ENCODE measurements around the gene KRTAP27-1. TPM values are rescaled to one million over a fixed set of nuclear protein-coding genes. Genes with fewer than 3 reads are reported as not detected.

The KRTAP27-1 gene
- total RNA-seq, 2 donors from 2014 or later = not detected

DNA sequence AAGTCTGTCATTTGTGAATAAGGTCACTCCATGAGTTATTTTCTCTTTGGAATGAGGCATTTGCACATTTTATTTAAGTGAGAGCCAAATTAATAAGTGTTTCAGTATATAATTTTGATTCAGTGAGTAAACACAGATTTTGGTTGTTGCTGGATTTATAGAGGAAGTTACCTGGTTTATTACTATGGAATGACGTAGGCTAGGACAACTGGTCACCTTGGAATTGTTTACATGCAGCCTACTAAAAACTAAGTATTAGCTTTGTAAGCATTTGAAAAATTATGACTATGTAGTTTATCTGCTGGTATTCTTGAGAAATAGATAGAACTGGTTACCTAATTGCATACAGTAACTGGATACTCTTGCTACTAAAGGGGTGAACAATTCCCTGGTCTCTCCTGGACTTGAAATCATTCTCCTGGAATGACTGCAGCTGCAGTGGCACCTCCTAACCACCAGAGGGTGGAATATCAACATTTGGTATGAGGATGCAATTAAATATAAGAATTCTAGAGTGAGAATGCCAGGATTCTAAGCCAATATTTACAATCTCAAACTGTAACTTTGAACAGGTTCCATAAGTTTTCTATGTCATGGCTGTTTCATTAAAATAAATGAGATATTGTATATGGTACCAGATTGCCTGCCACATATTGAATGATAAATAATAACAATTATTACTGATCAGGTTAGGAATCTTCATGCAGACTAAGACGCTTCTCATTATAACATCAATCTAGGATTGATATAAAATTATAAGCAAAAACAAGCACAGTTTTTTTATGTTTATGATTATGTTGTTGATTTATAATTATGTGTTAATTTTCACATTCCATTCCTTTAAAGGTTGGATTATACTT is 3.5 kb upstream of the KRTAP27-1 start:
- peak; percentile 15 for DNase-seq (ENCODE audit: low spot score)
- H3K4me1 ChIP-seq (replicated peaks) = no peaks in the 10 kb centered on the region
- TF ChIP-seq POLR2AphosphoS5 (IDR thresholded peaks at IDR 0.05) = no peak
- no peak for TF ChIP-seq POLR2A (IDR thresholded peaks at IDR 0.05)
- TF ChIP-seq, protein P1, sequence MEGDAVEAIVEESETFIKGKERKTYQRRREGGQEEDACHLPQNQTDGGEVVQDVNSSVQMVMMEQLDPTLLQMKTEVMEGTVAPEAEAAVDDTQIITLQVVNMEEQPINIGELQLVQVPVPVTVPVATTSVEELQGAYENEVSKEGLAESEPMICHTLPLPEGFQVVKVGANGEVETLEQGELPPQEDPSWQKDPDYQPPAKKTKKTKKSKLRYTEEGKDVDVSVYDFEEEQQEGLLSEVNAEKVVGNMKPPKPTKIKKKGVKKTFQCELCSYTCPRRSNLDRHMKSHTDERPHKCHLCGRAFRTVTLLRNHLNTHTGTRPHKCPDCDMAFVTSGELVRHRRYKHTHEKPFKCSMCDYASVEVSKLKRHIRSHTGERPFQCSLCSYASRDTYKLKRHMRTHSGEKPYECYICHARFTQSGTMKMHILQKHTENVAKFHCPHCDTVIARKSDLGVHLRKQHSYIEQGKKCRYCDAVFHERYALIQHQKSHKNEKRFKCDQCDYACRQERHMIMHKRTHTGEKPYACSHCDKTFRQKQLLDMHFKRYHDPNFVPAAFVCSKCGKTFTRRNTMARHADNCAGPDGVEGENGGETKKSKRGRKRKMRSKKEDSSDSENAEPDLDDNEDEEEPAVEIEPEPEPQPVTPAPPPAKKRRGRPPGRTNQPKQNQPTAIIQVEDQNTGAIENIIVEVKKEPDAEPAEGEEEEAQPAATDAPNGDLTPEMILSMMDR (IDR thresholded peaks at IDR 0.05) = peak; percentile 62 to 77 (median 70)
- 80% methylated on average over 2 of the region's 2 CpGs for WGBS
- intact Hi-C loops (cut with DNase I) = loop anchor here (5.0 kb wide), 1 partner anchor 746 kb away; no protein-coding TSS in a partner anchor
- H3K36me3 ChIP-seq = no peaks in the 10 kb centered on the region
- no peaks in the 10 kb centered on the region for H3K9me3 ChIP-seq
- no peaks in the 10 kb centered on the region for H3K27me3 ChIP-seq (replicated peaks; ENCODE audit: insufficient read depth)
- no peak overlapping the region for H3K27ac ChIP-seq
- H3K4me3 ChIP-seq = no peak overlapping the region

GRCh38 chr21:30338717-30339116 is 1.2 kb upstream of the KRTAP27-1 start:
- intact Hi-C loops (cut with DNase I) = no loop called here
- no peak overlapping the region for H3K4me3 ChIP-seq
- no peaks in the 10 kb centered on the region for H3K9me3 ChIP-seq
- 42% methylated on average over 4 of the region's 4 CpGs for WGBS
- TF ChIP-seq POLR2A (IDR thresholded peaks at IDR 0.05) (no peak), POLR2AphosphoS5 (IDR thresholded peaks at IDR 0.05) (peak; percentile 9)
- DNase-seq (ENCODE audit: low spot score) = no peak
- no peak overlapping the region for H3K27ac ChIP-seq
- H3K27me3 ChIP-seq (replicated peaks; ENCODE audit: insufficient read depth) = no peaks in the 10 kb centered on the region
- H3K36me3 ChIP-seq = no peaks in the 10 kb centered on the region
- no peaks in the 10 kb centered on the region for H3K4me1 ChIP-seq (replicated peaks)

GRCh38 chr21:30337772-30338171 is 278 bp upstream of the KRTAP27-1 start:
- H3K4me1 ChIP-seq (replicated peaks) = no peaks in the 10 kb centered on the region
- no peak overlapping the region for H3K27ac ChIP-seq
- no peak overlapping the region for H3K4me3 ChIP-seq
- no peaks in the 10 kb centered on the region for H3K36me3 ChIP-seq
- DNase-seq (ENCODE audit: low spot score) = no peak
- H3K9me3 ChIP-seq = no peaks in the 10 kb centered on the region
- intact Hi-C loops (cut with DNase I) = no loop called here
- no peaks in the 10 kb centered on the region for H3K27me3 ChIP-seq (replicated peaks; ENCODE audit: insufficient read depth)
- TF ChIP-seq POLR2A (IDR thresholded peaks at IDR 0.05) (no peak), POLR2AphosphoS5 (IDR thresholded peaks at IDR 0.05) (no peak)
- TF ChIP-seq, protein P1 (IDR thresholded peaks at IDR 0.05) = no peak

DNA sequence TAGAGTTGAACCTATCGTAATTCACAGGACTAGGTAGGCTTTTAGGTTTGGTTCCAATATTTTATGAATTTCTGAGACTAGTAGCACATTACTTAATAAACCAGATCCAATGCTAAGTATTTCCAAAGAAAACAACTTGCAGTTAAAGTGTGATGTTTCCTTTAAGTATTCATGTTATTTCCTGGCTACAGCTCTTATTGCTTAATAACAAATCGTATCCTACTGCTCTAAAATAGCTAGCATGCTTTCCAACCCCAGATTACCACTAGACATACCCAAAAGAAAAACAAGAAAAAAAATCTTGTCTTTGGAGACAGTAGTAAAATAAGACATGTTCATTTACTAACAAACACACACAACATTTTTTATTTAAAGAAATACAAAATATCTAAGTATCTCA is 898 bp downstream of the KRTAP27-1 start:
- Histone ChIP-seq H3K4me1 (replicated peaks) (no peaks in the 10 kb centered on the region), H3K36me3 (no peaks in the 10 kb centered on the region), H3K27me3 (replicated peaks; ENCODE audit: insufficient read depth) (no peaks in the 10 kb centered on the region), H3K4me3 (no peak overlapping the region), H3K9me3 (no peaks in the 10 kb centered on the region), H3K27ac (no peak overlapping the region)
- intact Hi-C loops (cut with DNase I) = no loop called here
- TF ChIP-seq, protein P1 (IDR thresholded peaks at IDR 0.05) = no peak
- TF ChIP-seq POLR2A (IDR thresholded peaks at IDR 0.05) (no peak), POLR2AphosphoS5 (IDR thresholded peaks at IDR 0.05) (no peak)
- 60% methylated on average over 2 of the region's 2 CpGs for WGBS
- DNase-seq (ENCODE audit: low spot score) = no peak

DNA sequence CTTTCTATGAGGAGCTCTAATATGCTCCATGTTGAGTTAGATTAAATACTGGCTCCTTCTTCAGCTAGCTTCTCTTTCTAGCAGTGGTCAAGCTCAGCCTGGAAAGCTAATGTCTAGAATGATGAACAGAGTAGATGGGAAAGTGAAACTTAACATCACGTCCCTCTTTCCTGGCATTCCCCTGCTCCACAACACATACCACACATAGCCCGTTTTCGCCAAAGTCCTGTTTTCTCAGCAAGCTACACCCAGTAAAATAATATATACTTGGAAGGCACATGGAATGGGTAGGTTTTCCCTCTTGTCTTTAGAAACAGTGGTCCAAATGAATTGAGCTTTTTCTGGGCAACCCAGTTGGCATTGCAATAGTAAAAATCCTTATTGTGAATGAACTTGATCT is 3.8 kb downstream of the KRTAP27-1 start:
- TF ChIP-seq POLR2A (IDR thresholded peaks at IDR 0.05) (no peak), POLR2AphosphoS5 (IDR thresholded peaks at IDR 0.05) (no peak)
- TF ChIP-seq, protein P1 (IDR thresholded peaks at IDR 0.05) = no peak
- no peak for DNase-seq (ENCODE audit: low spot score)
- no peaks in the 10 kb centered on the region for H3K4me1 ChIP-seq (replicated peaks)
- WGBS = 85% methylated on average over 3 of the region's 3 CpGs
- H3K36me3 ChIP-seq = no peaks in the 10 kb centered on the region
- H3K27me3 ChIP-seq (replicated peaks; ENCODE audit: insufficient read depth) = no peaks in the 10 kb centered on the region
- H3K9me3 ChIP-seq = no peaks in the 10 kb centered on the region
- no peak overlapping the region for H3K4me3 ChIP-seq
- H3K27ac ChIP-seq = no peak overlapping the region
- intact Hi-C loops (cut with DNase I) = no loop called here
